NCI-H1105 (cell line): Measurements from ENCODE around the gene FAM163B.

Experiments
- DNase-seq: peaks from one replicate; lab custom pipeline; 2025; lab: John Stamatoyannopoulos, UW

The FAM163B gene

DNA sequence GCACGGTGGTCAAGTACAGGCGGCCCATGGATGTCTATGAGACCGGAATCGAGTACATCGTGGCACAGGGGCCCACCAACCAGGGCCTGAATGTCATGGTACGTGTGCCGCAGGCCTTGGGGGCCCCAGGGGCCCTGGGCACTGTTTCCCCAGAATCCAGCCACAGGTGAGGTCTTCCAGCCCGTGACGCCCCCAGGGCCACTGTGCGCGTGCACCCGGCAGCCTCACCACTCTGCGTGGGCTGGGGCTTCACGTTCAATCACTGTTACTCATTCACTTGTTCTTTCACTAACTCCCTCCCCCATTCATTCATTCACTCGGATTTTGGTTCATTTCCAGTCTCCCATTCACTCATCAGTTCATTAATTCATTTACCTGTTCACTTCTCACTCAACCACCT, 62.1 kb downstream of the FAM163B start:
- DNase-seq = no peak

DNA sequence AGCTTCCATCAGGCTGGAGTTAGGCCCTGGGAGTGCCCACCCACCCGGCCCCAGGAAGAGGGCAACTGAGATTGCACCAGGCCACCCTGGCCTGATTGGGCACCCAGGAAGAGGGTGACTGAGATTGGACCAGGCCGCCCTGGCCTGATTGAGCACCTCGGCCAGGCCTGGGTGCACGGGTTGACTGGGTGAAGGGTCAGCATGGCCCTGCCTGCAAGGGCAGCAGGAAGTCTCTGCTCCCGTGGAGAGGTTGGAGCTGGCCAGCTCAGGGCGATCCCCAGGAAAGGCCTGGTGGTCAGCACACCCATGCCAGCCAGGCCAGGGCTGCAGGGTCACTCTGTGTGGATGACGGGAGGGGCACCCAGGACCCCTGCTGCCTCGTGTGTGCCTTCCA, 62.9 kb downstream of the FAM163B start:
- DNase-seq = no peak

DNA sequence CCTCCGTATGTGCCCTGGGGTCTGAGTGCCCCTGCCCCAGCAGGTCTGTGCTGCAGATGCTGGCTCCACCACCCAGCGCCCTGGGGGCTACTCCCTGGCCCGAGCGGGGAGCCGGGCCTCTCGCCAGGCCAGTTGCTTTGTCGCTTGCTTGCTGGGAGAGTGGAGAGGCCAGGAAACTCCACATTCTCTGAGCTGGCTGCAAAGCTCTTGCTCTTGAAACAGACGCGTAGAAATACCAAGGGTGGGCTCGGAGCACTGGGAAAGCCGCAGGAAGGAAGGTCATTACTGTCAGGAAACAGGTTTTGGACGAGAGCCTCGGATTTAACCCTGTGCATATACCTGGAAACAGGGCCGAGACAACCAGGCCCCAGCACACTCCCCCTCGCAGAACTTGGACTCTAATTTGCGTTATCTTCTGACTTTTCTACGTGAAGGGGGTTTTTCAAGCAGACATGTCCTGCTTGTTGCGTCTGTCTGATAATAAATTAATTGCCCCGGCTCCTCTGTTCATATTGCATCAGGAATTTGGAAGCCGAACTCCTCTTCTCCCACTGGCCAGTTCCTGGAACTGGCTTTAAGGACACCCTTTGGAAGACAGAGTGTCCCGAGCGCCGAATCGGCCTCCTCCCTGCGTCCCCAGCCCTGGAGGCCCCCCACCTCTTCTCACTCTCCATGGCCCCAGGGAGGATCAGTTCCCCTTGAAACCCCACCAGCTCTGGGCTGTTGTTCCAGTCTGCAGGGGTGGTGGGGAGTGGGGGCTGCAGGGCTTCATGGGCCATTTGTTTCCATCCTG, 63.5 kb downstream of the FAM163B start:
- DNase-seq = no peak

DNA sequence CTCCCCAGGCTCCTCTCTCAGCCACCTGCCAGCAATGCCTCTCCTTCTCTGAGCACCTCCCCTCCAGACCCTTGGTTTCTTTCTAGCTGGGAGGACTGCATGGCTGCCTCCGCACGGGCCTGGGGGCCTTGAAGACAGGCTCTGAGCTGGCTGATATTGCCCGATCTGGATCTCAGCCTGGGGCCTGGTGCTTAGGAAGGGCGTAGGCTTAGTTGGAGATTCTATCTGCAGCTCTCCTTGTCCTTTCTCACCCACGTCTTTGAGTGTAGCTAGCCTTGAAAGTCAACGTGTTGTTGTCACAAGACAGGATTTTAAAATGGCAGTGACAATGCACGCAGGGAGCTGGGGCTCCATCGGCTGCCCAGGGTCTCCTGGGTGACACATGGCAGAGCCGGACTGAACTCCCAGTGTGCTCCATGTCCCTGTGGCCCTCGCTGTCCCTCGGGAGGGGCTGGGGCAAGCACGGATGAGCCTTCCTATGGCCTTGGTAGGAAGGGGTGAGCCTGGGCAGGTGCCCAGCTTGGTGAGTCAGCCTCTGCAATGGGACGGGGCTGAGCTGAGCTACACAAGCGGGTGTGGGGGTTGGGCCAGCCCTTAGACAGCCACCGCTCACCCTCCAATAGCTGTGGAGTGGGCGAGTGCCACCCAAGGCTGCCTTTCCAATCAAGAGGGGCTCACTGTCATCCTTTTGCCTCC, 65.3 kb downstream of the FAM163B start:
- no peak for DNase-seq

DNA sequence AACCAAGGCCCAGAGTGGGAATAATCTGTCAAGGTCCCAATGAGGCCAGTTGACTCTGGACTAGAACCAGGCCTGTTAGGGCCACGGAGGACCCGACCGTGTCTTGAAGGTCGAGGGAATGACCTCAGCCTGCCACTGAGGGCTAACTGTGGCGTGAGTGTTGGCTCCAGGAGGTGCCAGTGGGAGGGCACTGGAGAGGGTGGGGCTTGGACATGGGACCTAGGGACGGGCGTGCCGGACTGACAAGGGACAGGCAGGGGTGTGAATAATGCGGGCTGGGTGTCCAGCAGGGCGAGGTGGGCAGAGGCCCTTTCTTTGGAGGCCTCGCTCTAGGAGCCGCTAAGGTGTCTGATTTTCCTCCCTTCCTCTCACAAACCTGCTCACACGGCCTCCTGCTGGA, 67.2 kb downstream of the FAM163B start:
- DNase-seq = no peak

DNA sequence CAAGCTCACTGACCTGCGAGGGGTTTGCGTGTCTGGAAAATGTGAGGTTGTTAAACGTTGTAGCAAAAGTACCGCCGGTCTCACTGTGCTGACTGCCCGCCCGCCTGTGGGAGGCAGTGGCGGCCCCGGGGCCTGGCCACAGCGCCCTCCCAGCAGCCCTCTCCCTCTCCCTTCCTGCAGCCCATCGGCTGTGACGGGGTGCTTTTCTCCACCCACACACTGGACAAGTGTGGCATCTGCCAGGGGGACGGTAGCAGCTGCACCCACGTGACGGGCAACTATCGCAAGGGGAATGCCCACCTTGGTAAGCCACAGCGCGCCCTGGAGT, 68.5 kb downstream of the FAM163B start:
- DNase-seq = no peak

DNA sequence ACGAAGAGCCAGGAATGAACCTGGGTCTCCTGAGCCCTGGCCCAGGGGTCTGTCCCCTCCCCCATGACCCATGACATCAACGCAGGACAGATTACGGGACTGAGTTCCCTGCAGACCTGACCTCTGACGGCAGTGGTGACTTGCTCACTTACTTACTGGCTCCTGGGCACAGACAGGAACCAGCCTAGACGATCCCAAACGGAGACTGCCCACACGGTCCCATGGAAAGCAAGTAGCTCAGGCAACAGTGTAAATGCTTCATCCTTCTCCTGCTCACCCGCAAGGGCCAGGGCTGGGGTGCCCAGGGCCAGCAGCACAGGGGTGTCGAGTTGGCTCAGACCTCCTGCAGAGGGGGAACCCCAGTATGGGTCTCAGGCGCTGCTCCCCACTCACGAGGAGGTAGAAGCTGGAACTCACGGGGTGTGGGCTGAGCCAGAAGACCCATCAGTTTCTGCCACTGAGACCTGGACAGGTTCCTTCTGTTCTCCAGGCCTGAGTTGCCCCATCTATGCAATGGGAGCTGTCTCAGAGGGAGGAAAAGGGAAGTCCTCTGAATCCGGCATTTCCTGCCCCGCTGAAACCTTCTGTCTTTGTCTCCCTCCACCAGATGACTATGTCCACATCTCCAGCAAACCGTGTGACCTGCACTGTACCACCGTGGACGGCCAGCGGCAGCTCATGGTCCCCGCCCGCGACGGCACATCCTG, 69.0 kb downstream of the FAM163B start:
- no peak for DNase-seq

DNA sequence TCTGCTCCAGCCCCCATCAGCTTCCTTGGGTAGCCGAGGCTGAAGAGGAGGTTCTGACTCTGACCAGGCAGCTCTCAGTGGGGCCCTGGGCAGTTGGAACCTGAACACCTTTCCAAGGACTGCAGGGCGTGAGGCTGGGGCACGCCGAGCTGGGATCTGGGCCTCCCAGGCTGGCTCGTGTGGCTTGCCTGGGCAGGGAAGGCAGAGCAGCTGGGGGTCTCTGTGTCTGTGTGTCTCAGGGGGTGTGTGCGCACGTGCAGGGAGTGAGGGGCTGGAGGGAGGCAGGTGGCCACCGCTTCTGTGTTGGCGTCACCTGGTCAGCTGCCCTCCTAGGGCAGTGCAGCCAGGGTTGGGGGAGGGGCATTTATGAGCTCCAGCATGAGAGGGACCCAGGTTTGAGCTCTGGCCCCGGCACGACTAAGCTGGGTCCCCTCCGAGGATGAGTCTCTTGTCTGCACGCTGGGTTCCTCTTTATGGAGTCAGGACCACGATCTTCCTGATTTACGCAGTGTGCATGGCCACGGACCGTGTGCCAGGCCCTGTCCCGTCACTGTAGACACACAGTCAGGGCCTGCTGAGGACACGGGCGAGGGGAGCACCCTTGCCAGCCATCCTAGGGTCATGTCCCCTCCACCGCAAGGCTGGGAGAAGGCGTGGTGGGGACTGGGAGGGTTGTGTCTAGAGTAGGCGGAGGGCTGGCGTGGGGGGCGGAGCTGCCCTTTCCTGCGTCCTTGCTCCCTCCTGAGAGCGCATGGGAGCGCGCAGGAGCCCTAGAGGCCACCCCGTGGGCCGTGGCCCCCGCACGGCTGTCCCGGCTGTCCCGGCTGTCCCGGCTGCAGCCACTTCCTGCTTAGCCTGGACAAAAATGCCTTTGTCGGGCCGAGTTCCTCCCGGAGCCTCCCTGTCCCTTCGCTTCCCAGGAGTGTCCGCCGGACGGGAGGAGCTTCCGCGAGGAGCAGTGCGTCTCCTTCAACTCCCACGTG, 70.0 kb downstream of the FAM163B start:
- DNase-seq = no peak

DNA sequence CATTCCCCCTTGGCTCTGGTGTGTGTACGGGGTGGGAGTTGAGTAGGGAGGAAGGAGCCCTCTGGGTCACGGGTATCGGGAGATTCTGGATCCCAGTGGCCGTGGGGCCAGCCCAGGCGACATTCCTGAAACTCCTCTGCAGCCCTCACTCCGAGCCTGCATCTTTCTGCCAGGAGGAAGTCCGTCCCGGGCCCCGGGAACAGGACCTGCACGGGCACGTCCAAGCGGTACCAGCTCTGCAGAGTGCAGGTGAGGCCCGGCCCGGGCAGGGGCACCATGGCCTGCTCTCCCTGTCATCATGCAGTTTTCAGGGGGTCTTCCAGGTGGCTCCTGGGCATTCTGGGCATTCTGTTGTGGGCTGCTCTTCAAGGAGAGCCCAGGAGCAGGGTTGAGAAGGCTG, 71.0 kb downstream of the FAM163B start:
- DNase-seq = no peak

DNA sequence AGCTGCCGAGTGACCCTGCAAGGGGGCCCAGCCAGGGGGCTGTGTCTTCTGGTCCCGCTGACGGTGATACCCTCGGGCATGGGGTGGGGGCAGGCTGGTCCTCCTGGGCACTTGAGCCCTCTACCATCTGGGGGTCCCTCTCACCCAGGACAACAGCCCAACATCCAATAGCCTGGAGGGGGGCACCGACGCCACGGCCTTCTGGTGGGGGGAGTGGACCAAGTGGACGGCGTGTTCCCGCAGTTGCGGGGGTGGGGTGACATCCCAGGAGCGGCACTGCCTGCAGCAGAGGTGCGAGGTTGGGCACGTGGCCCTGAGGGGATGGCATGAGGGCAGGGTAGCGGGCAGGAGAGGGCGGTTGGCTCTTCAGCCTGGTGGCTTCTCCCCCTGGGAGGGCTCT, 71.9 kb downstream of the FAM163B start:
- no peak for DNase-seq

DNA sequence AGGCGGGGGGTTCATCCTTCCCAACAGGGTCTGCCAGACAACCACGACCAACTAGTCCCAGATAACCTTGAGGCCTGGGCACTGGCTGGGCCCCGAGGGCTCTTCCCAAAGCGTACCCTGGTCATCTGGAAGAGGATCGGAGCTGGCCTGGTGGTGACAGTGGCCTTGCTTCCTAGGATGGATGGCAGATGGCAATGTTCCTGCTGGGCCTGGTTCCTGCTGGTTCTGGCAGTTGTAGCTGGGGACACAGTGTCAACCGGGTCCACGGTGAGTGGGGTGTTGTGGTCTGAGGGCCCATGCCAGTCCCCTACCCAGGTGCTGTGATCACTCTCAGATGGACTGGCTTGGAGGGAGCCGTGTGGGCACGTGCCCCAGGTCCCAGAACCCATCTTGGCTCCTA, 72.7 kb downstream of the FAM163B start:
- no peak for DNase-seq

DNA sequence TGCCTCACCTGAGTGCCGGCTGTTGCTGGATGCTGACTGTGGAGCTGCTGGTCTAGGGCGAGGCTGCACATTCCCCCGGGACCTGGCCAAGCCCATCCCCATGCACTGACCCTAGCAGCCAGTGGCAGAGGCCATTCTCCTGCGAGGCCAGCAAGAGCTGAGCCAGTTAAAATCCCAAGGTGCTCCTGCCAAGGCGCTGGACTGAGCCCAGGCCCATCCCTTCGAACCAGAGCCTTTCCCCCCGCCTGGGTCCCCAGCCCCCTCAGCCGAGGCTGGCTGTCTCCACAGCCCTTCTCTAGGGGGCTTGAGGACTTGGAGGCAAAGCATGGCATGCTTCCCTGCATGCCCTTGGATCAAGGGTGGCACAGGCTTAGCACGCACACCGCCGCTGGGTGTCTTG, 73.1 kb downstream of the FAM163B start:
- DNase-seq = no peak

DNA sequence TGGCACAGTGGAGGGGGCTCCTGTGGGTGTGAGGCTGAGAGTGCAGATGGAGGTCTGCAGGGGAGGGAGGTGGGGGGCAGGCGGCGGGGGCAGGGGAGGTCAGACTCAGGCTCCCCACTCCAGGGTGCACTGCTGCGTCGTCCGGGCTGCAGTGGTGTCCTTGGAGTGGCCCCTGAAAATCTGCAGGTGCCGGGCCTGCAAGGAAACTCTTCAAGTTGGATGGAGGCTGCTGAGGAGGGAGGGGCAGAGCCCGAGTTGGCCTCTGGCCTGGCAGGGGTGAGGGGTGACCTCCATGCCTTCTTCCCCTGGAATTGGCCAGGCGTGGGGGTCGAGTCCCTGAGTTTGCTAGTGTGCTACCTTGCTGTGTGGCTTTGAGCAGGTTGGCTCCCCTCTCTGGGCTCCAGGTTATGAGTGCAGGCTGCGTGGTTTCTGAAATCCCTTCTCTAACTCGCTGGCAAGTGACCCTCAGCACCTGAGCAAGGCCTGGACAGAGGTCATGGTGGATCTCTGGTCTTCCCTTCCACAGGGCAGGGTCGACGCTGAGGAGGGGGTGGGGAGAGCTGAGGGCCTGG, 73.8 kb downstream of the FAM163B start:
- DNase-seq = no peak

DNA sequence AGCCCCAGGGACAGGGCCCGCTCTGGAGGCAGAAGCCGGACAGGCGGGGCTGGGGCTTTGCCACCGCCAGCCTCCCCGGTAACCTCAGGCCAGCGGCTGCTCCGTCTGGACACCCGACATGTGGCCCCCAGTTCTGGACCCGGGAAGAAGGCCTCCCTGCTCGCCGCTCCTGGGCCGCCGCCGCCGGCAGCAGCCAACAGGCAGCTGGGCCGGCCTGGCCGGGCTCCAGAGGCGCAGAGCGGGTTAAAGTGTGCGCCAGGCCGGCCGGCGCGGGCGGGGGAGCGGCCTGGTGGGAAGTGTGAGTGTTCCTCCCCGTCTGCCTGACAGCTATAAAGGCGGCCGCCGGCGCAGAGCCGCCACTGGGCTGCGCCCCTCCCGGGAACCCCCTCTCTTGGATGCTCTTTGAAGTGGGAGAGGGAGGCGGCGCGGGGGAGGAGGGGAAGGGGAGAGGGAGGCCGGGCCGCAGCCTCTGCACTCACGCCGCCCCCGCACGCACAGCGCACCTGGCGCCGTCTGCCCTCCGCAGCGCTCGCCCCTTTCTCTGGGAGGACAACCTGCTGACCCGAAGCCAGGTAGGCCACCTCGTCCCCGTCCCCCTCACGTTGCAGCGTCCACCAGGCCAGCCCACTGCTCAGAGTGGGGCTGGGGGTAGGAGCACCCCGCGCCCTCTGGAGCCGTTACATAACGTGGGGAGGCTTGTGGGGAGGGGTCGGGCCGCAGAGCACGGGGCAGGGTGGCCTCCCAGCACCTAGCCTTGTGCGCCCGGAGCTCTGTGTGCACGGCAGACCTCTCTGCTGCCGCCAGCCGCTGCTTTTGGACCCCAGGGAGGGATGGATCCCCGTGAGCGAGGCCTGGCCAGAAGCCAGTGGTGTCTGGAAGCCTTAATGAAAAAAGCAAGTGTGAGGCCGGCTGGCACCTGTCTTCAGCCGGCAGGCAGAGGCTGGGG, 74.6 kb downstream of the FAM163B start, which contains the start of gene ADAMTSL2:
Gene ADAMTSL2 (plus strand): TSS at position 359 of the 946 bp plus-strand sequence. CDS start 2,009 bp downstream, outside the sequence.
- DNase-seq = peak; percentile 88

DNA sequence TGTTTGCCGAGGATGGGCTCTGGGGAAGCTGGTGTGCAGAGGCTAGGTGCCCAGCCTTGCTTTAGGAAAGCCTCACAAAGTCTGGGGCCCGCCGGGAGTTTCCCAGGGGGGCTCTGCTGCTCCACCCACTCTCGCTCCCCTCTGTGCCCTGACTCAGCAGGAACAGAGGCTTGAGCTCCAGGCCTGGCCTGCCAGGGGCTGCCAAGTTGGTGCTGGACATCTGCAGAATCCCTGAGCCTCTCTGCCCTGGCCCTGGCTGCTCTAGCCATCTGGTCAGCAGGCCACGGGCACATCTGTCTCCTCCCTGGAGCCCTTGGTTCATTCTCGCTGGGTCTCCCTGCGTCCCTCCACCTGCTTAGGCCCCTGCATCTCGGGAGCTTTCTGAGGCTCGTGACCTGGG, 75.3 kb downstream of the FAM163B start:
- DNase-seq = no peak

DNA sequence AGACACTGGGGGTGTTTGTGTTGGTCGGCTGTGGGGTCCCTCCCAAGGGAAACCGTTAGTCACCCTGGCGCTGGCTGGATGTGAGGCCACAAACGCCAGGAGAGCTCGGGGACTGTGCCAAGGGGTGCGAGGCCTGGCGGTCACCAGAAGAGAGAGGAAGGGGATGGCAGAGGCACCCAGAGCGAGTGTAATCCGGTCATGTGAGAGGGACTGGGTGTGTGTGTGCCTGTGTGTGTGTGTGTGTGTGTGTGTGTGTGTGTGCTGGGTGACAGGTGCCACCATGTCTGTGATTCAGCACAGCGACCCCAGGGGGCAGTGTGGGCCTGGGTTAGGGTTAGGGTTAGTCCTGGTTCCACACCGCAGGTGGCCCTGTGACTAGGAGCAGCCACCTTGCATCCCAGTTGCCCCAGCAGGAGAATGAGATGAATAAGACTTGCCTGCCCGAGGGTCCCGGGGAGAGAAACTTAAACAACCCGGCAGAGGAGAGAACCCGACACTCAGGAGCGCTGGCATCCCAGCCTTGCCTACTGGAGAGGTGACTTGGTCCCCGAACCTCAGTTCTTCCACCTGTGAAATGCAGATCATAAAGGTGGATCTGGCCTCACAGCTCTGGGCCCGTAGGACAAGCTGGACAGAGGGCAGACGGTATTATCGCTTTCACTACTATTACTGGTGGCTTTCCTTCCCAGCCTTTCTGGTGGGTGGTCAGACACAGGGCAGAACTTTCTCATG, 76.1 kb downstream of the FAM163B start:
- peak; percentile 77 for DNase-seq

DNA sequence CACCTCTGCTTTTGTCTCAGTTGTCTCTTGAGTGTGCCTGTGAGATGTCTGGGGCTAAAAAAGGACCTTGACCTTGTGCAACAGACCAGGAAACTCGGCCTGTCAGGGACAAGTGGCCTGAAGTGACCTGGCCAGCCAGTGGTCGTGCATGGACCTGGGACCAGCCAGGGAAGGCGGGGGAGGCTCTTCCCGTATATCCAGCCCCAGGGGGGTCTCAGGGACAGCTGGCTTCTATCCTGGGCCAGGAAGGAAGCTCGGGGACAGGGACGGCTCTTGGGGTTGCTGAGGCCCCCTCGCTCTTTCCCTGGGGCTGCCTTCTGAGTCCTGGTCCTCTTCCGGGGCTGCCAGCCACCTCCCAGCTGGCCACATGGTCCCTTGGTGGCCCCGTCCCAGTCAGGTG, 77.9 kb downstream of the FAM163B start:
- DNase-seq = no peak

DNA sequence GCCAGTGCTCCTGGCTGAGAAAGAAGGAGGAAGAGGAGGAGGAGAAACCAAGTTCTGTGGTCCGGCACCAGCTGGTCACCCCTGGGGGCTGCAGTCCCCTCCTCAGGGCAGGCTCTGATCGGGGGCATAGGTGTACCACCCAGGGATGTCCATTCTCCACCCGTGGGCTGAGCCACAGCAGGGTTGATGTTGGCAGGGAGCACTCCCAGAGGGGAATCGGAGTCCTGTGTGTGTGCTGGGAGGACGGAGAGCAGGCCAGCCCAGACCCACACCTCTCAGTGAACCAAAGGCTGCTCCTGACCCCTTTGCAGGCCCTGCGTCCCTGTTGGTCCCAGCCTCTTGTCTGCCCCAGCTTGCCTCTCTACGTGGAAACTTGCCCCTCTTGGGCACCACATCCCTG, 79.3 kb downstream of the FAM163B start:
- DNase-seq = no peak

DNA sequence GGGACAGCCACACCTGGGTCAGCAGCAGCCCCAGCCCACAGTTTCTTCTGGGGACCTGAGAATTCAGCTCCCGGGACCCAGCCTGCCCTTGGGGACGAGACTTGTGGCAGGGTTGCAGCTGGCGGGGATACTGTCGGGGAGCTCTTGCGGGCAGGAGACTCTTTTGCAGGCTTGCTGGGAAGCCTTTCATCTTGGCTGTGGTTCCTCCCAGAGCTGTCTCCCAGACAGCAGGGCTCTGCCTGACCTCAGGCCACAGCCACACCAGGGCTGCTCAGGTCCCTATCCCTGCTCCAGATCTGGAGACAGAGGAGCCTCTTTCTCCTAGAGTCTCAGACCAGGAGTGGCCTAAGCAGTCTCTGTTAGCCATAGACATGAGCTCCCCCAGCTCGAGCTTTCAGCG, 79.7 kb downstream of the FAM163B start:
- no peak for DNase-seq

DNA sequence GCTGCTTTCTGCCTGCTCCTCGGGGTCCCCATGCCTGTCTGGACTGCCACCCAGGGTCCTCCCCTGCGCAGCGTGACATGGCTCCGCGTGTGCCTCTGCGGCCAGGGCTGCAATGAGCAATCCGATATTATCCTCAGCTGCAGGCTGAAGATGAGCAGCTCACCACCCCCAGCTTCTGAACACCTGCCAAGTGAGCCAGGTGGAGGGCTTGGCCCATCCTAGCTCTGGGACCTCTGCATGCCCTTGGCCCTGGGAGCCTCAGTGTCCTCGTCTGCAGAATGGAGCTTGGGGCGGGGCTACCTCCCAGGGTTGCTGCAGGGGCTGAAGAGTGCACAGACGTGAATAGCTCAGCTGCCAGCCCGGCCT, 80.3 kb downstream of the FAM163B start:
- no peak for DNase-seq
